Measurements from ENCODE around the gene PLXNA4.
"Not testable (repeated sequence)": the region's sequence is repeated elsewhere in the genome, so short reads cannot be mapped to it uniquely, and the experiment has no call there.

The PLXNA4 gene, protein sequence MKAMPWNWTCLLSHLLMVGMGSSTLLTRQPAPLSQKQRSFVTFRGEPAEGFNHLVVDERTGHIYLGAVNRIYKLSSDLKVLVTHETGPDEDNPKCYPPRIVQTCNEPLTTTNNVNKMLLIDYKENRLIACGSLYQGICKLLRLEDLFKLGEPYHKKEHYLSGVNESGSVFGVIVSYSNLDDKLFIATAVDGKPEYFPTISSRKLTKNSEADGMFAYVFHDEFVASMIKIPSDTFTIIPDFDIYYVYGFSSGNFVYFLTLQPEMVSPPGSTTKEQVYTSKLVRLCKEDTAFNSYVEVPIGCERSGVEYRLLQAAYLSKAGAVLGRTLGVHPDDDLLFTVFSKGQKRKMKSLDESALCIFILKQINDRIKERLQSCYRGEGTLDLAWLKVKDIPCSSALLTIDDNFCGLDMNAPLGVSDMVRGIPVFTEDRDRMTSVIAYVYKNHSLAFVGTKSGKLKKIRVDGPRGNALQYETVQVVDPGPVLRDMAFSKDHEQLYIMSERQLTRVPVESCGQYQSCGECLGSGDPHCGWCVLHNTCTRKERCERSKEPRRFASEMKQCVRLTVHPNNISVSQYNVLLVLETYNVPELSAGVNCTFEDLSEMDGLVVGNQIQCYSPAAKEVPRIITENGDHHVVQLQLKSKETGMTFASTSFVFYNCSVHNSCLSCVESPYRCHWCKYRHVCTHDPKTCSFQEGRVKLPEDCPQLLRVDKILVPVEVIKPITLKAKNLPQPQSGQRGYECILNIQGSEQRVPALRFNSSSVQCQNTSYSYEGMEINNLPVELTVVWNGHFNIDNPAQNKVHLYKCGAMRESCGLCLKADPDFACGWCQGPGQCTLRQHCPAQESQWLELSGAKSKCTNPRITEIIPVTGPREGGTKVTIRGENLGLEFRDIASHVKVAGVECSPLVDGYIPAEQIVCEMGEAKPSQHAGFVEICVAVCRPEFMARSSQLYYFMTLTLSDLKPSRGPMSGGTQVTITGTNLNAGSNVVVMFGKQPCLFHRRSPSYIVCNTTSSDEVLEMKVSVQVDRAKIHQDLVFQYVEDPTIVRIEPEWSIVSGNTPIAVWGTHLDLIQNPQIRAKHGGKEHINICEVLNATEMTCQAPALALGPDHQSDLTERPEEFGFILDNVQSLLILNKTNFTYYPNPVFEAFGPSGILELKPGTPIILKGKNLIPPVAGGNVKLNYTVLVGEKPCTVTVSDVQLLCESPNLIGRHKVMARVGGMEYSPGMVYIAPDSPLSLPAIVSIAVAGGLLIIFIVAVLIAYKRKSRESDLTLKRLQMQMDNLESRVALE (N-terminal part only)
- 0.80 to 8.5 (median 3.8) reads per million in 4 donors for total RNA-seq

DNA sequence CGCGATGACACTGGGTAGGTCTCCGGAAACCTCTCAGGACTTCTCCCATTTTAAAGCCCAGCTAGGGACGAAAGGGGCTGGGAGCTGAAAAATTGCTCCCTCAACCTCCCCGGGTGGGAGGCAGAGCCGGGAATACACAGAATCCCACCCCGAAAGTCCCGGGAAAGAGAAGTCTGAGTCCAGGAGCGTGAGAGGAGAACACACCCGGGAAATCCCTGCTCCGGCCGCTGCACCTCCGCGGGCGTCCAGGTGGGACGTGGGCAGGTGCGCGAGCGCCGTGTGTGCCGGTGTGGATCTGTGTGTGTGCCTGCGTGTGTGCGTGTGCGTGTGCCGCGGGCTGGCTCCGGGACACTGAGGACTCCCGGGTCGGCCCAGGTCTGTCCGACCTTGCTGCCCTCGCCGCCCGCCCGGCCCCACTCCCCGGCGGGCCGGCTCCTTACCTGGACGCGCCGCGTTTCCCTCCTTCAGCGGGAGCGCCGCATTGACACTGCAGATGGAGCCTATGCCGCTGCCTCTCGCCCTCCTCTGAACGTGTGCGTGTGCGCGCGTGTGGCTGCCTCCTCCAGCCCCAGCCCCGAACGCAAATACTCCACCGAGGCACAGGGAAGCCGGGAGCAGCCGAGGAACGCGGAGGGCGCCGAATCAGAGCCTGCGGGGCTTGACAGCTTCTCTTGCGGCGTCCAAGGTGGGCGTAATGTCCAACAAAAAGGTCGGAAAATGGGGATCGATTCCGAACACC is at the start of gene PLXNA4:
TSS of gene PLXNA4 (minus strand) at position 489 of the 739 bp plus-strand sequence. CDS start 67,777 bp downstream, outside the sequence.
- DNase-seq, result no peak

DNA sequence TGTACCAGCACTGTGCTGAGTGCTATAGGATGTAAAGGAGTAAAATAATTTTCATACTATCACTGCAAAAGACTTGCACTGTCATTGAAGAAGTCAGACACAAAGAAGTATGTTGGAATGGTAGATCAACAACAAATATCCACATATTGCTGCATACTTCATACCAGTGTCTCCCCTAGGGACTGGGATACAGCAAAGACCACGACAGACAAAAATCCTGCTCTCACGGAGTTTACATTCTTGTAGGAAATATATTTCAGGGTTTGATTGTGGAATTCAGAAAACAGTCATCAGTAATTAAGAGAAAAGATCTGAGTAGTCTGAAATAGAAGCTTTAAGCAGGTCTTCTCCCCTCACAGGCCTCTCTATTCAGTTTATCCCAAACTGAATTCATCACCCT is 49.4 kb upstream of the PLXNA4 start:
- DNase-seq, result no peak

DNA sequence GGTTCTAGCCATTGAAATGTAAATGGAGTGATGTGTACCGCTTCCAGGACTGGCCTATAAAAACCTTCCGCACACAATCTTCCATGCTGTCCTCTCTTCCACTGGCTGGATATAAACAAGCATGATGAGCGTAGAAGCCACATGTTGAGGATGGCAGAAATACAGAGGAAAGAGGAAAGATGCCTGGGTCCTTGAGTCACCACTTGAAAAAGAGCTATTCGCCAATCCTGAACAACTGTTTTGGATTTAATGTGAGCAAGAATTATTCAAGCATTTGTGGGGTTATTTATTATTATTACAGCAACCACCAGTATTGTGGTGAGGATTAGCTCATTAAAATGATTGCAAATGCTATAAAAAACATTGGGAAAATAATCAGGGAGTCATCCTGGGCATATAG is 45.8 kb upstream of the PLXNA4 start:
- no peak for DNase-seq

DNA sequence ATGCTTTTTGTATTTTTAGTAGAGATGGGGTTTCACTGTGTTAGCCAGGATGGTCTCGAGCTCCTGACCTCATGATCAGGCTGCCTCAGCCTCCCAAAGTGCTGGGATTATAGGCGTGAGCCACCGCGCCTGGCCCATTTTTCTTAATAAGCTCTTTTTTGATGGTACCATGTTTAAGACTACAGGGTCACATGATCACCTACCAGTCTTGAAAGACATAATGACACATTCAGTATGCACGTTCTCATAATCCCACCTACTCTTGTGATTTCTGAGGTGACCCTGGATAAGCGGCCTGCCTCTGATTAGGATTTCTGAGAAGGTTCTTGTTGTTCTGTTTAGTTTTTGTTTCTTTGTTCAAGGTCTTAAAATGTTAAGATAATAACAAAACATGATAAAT is 43.7 kb upstream of the PLXNA4 start:
- DNase-seq, result no peak

DNA sequence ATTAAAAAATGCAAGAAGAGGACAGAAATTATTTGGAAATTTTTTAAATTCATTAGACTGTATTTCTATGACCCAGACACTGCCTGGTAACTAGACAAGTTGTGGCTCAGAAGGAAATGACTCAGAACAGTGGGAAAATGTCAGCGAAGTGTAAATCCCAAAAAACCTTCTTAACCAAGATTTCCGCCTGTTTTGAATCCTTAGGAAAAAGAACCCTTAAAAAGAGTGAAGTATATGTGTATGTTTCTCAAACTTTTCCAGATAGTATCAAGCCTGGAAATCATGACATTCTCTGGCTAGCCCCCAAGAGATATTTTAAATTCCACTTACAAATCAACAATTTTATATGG is 42.7 kb upstream of the PLXNA4 start:
- no peak for DNase-seq

DNA sequence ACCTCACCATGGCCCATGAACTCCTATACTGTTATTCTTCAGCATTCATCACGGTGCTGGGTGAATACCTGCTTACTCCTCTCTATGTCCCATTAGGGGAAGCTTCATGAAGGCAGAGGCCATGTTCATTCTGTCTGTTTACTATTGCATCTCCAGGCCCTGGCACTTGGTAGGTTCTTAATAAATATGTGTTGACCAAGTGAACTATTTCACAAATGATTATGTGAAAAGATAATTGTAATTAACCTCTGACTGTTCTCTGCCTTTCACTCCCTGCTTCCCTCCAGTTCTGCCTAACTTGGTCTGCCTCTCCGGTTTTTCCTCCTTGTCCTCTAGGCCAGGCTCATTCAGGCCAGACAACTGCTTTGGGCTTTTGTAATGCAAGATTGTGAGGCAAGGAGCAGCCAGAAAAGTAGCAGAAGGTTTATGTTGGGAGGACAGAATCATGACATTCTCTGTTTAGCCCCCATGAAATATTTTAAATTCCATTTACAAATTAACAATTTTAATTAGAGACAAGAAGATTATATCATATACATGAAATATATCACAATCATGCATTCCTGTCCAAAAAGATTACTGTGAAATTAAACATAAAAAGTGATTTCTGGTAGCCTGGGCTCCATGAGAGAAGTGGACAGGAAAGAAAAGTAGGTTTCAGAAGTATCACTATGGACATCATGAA is 42.1 kb upstream of the PLXNA4 start:
- no peak for DNase-seq

DNA sequence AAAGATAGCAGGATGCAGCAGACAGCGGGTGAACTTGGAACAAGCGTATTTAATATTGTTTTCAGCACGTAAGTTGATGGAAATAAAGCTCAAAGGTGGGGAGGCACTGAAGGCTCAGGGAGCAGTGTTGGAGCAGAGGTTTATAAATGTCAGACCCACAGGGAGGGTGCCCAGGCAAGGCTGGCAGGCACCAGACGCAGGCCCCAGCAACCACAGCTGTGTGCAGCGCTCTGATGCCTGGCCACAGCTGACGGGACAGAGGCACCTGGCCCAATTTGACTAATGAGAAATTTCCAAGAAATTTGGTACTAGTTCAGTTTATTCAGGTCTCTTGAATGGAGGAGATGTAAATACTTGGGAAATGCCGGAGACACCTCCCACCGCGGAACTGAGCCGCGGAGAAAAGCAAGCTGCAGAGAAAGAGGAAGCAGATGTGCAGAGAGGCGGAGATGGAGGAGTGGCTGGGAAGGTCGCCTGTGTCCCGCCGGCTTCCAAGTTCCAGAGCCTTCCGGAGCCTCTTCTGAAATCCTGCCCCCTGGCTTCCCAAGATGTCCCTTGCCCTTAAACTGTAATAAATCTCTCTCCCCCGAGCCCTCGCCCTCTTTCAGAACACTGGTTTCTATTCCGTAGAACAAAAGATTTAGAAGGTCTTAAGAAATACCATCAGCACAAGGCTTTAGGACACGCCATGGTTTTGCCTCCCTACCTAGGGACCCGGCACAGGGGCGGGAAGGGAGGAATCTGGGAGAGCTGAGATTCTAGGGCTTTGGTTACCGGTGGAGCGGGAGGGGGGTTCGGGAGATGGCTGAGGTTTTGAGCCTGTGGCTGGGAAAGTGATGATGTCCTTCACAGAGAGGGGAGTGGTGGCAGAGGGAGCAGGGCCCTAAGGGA is 38.4 kb upstream of the PLXNA4 start:
- DNase-seq, result no peak

DNA sequence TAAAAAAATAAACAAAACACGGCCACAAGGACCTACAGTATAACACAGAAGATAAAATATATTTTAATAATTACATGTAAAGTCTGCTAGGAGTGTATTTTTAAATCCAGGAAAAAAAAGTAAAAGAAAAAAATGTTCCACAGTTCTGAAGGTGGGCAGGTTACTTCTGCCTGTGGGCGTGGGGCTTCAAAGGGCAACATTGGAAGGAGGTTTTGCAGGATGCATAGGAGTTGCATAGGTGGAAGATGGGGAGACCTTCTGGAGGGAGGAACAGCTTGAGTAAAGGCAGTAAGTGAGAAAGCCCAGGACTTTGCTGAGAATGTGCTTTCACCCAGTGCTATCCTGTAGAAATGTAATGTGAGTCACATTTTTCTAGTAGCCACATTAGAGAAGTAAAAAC is 37.5 kb upstream of the PLXNA4 start:
- DNase-seq, result no peak

DNA sequence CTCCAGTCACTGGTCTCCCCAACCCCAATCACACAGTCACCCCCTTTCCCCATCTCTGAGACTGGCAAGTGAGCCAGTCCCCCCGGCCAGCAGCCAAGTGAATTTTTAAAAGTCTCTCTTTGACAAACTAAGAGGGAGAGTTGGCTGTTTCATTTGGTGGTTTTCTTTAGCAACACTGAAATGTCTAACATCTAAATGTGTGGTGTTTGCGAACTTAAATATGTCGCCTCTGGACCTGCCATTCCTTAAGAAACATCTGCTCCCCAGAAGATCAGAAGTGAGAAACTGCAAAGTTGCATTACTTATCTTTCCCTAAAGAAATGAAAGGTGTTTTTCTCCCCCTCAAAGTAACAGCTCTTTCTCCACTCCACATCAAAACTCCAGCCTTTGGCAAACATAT is 34.7 kb upstream of the PLXNA4 start:
- DNase-seq, result no peak

DNA sequence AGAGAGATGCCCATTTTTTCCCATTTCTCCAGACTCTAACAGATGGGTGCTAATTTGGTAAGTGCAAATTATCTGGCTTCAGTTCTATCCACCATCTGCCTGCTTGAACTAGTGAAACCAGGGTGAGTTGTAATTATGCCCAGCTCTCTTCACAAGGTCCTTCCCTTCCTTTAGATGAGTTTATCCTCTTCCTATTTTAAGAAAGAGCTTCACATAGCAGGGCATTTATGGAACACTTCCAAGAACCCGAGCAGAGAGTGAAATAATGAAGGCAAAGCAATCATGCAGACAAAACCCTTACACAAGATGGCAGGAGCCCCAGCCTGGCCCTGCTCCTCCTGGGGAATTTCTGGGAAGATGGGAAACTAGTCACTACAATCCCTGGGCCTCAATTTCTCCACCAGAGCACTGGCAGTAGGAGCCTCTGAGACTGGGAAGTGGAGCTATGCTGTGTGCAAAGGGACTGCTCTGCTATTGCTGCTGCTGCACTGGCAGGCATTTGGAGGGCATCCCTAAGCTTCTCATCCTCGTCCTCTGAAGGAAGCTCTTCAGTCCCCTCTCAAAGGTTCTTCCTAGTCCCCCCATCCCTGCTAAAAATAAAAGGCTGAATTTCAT is 33.7 kb upstream of the PLXNA4 start:
- DNase-seq, result no peak

DNA sequence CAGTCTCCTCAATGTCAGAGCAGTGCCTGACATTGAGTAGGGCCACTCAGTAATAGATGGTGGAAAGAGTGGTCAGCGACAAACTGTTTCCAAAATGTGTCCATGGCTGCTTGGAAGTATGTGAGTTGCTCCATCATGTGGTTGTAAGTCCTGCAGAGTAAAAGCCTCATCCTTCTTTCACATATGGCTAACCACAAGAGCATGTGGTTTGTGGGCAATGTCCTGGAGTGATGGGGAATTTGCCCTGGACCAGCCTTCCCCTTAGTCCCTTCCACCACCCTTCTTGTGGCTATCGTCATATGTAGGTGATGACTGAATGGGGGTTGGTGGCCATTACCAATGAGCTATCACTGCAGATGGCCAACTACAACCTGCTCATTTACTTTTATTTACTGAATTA is 33.0 kb upstream of the PLXNA4 start:
- DNase-seq, result no peak

DNA sequence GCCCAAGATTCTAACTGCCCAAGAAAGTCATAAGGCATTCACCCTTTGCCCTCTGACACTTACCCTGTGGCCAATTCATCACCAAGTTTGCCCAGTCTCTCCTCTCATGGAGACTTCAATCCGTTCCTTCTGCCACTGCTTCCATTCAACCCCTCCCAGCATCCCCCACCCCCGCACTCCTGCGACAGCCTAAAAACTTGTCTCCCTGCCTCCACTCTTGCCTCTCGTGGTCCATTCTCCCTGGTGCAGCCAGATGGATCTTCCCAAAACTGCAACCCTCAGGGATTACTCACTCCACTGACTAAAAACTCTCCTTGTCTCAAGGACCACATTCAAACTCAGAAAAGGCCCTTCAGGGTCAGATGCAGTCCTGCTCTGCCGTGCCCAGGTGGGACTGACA is 32.3 kb upstream of the PLXNA4 start:
- DNase-seq, result no peak

DNA sequence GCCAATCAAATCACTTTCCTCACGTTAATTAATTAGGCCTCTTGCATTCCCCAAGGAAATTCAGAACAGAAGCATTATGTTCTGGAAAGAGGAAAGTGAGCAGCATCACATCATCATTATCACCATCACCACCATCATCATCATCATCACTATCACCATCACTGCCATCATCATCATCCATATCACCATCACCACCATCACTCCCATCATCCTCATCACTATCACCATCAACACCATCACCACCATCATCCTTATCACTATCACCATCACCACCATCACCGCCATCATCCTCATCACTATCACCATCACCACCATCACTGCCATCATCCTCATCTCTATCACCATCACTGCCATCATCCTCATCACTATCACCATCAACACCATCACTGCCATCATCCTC is 31.4 kb upstream of the PLXNA4 start:
- DNase-seq, result no peak

DNA sequence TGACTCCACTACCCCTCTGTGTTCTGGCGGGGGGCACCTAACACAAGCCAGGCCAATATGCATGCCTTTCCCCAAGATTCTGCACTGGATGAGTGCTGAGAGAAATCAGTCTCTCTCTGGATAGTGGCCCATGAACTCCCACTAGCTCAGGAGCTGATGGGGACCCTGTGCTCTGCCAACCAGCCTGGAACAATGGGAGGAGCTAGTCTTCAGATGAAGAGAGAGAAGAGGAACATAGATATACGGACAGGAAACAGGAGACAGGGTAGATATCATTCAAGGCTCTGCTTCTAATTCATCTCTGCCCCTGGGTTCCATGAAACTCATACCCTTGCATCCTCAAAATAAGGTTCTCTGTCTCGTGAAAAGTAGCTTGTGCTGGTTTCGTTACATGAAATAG is 27.9 kb upstream of the PLXNA4 start:
- no peak for DNase-seq

DNA sequence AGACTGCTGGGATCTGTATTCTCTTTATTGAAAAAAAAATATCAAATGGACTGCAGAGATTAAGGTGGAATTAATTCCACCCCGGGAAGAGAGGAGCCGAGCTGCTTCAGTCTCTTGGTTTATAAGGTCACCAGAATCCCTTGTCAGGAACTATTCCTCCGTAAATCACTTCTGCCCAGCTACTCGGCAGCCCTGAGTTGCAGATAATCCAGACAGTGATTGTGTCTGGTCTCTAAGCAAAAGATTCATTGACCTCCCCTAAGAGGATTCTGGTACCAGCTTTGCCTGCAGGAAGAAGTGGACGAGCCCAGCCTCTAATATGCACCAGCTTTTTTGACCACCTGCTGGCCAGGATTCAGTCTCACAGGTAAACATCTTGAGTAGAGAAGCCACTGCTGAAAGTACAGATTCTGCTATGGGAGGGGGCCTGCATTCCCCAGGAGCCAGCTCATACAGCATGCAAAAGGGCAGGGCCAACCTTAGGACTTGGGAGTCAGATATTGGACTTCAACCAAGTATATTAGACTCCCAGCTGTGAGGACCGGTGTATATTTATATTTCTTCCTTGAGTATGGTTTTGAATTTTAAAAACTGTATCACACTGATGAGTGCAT is 27.1 kb upstream of the PLXNA4 start:
- no peak for DNase-seq

DNA sequence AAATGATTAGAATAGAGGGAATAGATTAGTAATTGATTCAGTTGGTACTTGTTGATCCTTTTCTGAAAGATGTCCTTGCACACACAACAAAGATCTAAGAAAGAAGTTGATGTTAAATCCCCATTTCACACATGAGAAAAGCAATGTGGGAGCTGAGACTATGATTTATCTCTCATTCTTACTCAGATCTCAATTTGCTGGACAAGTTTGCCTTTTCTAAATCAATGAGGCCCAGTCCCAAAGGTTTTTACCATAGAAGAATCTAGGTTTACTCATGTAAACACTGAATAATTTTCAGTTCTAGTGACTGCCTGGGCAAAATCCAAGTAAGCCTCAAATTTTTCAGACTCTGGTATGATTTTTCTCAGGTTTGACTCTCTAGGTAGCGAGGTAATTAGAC is 25.5 kb upstream of the PLXNA4 start:
- DNase-seq, result no peak

DNA sequence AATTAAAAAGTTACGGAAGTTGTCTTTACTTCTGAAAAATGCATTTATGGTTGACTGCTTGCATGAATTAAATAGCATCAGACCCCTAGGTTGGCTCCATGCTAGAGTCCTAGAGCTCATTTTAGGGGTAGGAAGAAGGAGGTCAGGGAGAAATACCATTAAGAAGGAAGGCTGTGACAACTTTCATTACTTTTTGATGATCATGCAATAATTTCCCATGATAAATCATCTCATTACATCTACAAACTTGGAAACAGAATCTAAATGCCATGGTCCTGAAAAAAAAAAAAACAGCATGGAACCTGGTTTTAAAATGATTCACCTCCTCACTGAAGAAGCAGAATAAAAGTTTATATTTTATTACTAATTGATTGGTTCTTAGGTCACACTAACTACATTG is 20.3 kb upstream of the PLXNA4 start:
- DNase-seq, result no peak

DNA sequence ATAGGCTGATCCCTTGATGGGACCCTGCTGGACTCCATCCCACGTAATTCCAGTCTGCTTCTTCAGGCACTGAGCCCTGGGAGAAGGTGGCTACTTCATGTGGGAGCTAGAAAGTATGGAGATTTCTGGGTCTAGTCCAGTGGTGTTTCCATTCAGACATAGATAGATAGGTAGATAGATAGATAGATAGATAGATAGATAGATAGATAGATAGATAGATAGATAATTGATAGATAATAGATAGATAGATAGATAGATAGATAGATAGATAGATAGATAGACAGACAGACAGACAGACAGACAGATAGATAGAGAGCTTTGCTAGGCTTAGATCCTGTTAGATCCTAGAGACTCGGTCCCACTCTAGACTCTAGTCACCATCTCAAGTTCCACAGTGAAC is 18.5 kb upstream of the PLXNA4 start:
- not testable (repeated sequence) for DNase-seq

DNA sequence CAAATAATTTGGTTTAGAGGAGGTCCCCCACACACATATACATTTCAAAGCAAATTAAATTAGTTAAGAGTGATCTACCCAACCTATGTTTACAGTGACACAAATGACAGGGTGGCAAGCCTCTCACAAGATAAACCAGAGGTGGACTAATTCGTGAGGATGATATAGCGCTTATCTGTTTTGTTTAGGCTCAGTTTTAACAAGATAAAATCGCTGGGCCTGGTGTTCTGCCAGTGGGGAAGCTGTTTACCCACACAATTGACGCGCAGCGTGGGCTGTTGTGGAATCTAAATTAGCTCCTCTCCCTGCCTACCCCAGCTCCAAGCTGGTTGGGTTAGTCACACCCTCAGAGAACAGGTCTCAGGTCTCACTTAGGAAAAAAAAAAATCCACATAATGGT is 16.7 kb upstream of the PLXNA4 start:
- DNase-seq, result no peak

Measured in T-helper 1 cell (primary cell).